Sigmoid colon (tissue), 4 donors: ENCODE data around the gene H6PD.

Experiments used
- CTCF ChIP-seq, 4 experiments: fragments of 450-650 bp in 3 of 4; fragments of 200-600 bp in 1 of 4; IDR thresholded peaks; one replicate each; pipeline ENCODE4 v1.5.1; 2016 to 2019; ENCODE audit warnings: antibody characterized with exemption in 4 of 4, mild to moderate bottlenecking in 3 of 4, moderate library complexity in 2 of 4
- EP300 ChIP-seq, 4 donors: sonication (generic); formaldehyde crosslinking; IDR thresholded peaks; one replicate each; pipeline ENCODE4 v1.6.1; 2017; ENCODE audit warnings: antibody characterized with exemption in 4 of 4
- POLR2A ChIP-seq, 2 donors: fragments of 450-650 bp; IDR thresholded peaks; one replicate each; pipeline ENCODE4 v1.6.1; 2016; ENCODE audit warnings: antibody characterized with exemption in 2 of 2, mild to moderate bottlenecking in 2 of 2, moderate library complexity in 2 of 2
- POLR2AphosphoS5 ChIP-seq, 4 donors: sonication (generic); formaldehyde crosslinking; IDR thresholded peaks; one replicate each; pipeline ENCODE4 v1.6.1; 2017; ENCODE audit warnings: antibody characterized with exemption in 4 of 4

GRCh38 chr1:9286556-9286955, 52.0 kb downstream of the H6PD start:
- TF ChIP-seq POLR2A (IDR thresholded peaks at IDR 0.05): no peak
- TF ChIP-seq CTCF (IDR thresholded peaks at IDR 0.05): no peak
- TF ChIP-seq EP300 (IDR thresholded peaks at IDR 0.05): no peak
- TF ChIP-seq POLR2AphosphoS5 (IDR thresholded peaks at IDR 0.05): no peak
